Measurements from ENCODE around the gene FHIT. TPM values are rescaled to one million over a fixed set of nuclear protein-coding genes. Genes with fewer than 3 reads are reported as not detected.

Gene FHIT
- total and polyA plus RNA-seq, 4 donors = 2.6 to 21.3 (median 8.7) TPM

DNA sequence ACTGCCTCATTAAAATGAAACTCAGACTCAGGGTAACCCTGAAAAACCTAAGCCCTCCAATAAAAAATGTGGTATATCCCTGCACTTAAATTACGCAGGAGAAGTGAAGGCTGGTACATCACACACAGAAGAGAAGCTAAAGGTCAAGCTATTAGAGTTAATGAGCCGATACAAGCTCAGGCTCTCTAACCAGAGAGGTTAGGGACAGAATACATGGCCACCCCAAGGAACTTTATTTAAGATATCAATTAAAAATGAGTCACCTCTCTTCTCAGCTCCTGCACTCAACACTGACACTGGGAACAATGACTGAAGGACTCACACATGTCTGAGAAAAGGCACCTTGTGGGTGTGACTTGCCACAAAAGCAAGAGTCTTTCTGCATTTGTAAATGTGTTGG is 1400.8 kb downstream of the FHIT start:
- H3K27me3 ChIP-seq (ENCODE audit: control insufficient read depth in 3 of 3, insufficient read depth in 3 of 3, low read length in 2 of 3) = no peaks in the 10 kb centered on the region
- no peaks in the 10 kb centered on the region for H3K9me3 ChIP-seq (ENCODE audit: control insufficient read depth in 4 of 4, insufficient read depth in 3 of 4, low read length in 3 of 4)
- TF ChIP-seq CTCF (IDR thresholded peaks at IDR 0.05; ENCODE audit: control extremely low read depth, extremely low read depth) = no peak
- no peak overlapping the region for H3K9ac ChIP-seq (ENCODE audit: insufficient read depth in 1 of 2, low read length in 2 of 2)
- WGBS, 2 donors = 97 to 98% methylated on average over 2 of the region's 2 CpGs
- H3K4me1 ChIP-seq (ENCODE audit: control insufficient read depth in 5 of 5, insufficient read depth in 5 of 5, low read length in 5 of 5) = no peaks in the 10 kb centered on the region
- H3K36me3 ChIP-seq (ENCODE audit: control insufficient read depth in 4 of 4, insufficient read depth in 4 of 4, low read length in 4 of 4) = no peaks in the 10 kb centered on the region
- DNase-seq (no peak), ATAC-seq (ENCODE audit: insufficient read depth, low FRiP score) (no peak)
- no peak overlapping the region for H3K4me3 ChIP-seq
- no peak overlapping the region for H3K27ac ChIP-seq (ENCODE audit: low read depth in 1 of 2, low read length in 1 of 2)

DNA sequence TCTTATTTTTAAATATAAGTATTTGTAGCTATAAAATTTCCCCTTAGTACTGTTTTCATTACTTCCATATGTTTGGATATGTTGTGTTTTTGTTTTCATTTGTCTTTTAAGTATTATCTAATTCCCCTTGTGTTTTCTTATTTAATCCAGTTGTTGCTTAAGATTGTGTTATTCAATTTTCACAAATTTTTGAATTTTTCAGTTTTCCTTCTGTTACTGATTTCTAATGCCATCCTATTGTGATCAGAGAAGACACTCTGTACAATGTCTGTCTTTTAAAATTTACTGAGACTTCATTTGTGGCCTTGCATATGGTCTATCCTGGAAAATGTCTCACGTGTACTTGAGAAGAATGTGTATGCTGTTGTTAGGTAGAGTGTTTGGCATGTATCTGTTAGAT is 1405.9 kb downstream of the FHIT start:
- Histone ChIP-seq H3K4me1 (ENCODE audit: control insufficient read depth in 5 of 5, insufficient read depth in 5 of 5, low read length in 5 of 5) (no peaks in the 10 kb centered on the region), H3K27ac (ENCODE audit: low read depth in 1 of 2, low read length in 1 of 2) (no peak overlapping the region), H3K9ac (ENCODE audit: insufficient read depth in 1 of 2, low read length in 2 of 2) (no peak overlapping the region), H3K9me3 (ENCODE audit: control insufficient read depth in 4 of 4, insufficient read depth in 3 of 4, low read length in 3 of 4) (no peaks in the 10 kb centered on the region), H3K4me3 (no peak overlapping the region), H3K36me3 (ENCODE audit: control insufficient read depth in 4 of 4, insufficient read depth in 4 of 4, low read length in 4 of 4) (no peaks in the 10 kb centered on the region), H3K27me3 (ENCODE audit: control insufficient read depth in 3 of 3, insufficient read depth in 3 of 3, low read length in 2 of 3) (no peaks in the 10 kb centered on the region)
- no peak for TF ChIP-seq CTCF (IDR thresholded peaks at IDR 0.05; ENCODE audit: control extremely low read depth, extremely low read depth)
- ATAC-seq (ENCODE audit: insufficient read depth, low FRiP score) = no peak
- no peak for DNase-seq
- 93 to 100% methylated on average over 1 of the region's 1 CpG for WGBS, 2 donors

GRCh38 chr3:59843821-59844220 is 1407.4 kb downstream of the FHIT start:
- H3K27me3 ChIP-seq (ENCODE audit: control insufficient read depth in 3 of 3, insufficient read depth in 3 of 3, low read length in 2 of 3) = no peaks in the 10 kb centered on the region
- DNase-seq = no peak
- no peak for ATAC-seq (ENCODE audit: insufficient read depth, low FRiP score)
- no peaks in the 10 kb centered on the region for H3K4me1 ChIP-seq (ENCODE audit: control insufficient read depth in 5 of 5, insufficient read depth in 5 of 5, low read length in 5 of 5)
- H3K9ac ChIP-seq (ENCODE audit: insufficient read depth in 1 of 2, low read length in 2 of 2) = no peak overlapping the region
- H3K36me3 ChIP-seq (ENCODE audit: control insufficient read depth in 4 of 4, insufficient read depth in 4 of 4, low read length in 4 of 4) = no peaks in the 10 kb centered on the region
- WGBS, 2 donors = 86 to 88% methylated on average over 1 of the region's 1 CpG
- no peak overlapping the region for H3K4me3 ChIP-seq
- no peaks in the 10 kb centered on the region for H3K9me3 ChIP-seq (ENCODE audit: control insufficient read depth in 4 of 4, insufficient read depth in 3 of 4, low read length in 3 of 4)
- TF ChIP-seq CTCF (IDR thresholded peaks at IDR 0.05; ENCODE audit: control extremely low read depth, extremely low read depth) = no peak
- H3K27ac ChIP-seq (ENCODE audit: low read depth in 1 of 2, low read length in 1 of 2) = no peak overlapping the region

DNA sequence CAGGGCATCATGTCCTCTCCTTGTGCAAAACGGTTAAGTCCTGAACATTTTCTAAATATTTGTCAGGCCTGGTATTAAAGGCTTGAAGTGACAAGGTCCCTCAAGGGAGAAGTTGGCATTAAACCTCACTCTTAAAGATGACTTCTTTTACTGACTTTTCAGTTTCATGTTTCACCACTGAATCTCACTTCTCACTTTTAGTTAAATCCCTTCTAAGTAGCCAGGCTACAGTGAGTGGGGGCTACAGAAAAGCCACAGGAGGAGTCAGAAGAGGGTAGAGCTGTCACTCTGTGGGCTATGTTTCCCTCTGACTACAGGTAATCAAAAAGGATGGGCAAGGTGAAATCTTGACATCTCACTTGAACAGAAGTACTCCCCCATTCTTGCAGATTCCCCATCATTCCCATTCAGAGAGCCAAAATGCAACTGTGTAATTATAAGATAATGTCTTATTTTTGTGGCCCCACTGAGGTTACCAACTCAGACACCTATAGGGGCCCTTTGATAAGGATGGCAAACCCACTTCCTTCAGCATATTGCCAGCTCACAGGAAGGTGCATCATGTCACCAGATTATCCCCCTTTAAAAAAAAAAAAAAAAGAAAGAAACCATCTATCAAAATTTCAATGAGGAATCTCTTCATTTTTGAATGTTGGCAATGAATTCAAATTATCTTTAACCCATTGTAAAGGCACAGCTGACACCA is 1411.3 kb downstream of the FHIT start:
- Histone ChIP-seq H3K4me1 (ENCODE audit: control insufficient read depth in 5 of 5, insufficient read depth in 5 of 5, low read length in 5 of 5) (peaks cover 0 to 1% (median 0%) of the 10 kb centered on the region in 5 donors), H3K36me3 (ENCODE audit: control insufficient read depth in 4 of 4, insufficient read depth in 4 of 4, low read length in 4 of 4) (no peaks in the 10 kb centered on the region), H3K27ac (ENCODE audit: low read depth in 1 of 2, low read length in 1 of 2) (no peak overlapping the region), H3K27me3 (ENCODE audit: control insufficient read depth in 3 of 3, insufficient read depth in 3 of 3, low read length in 2 of 3) (no peaks in the 10 kb centered on the region), H3K4me3 (no peak overlapping the region), H3K9me3 (ENCODE audit: control insufficient read depth in 4 of 4, insufficient read depth in 3 of 4, low read length in 3 of 4) (no peaks in the 10 kb centered on the region), H3K9ac (ENCODE audit: insufficient read depth in 1 of 2, low read length in 2 of 2) (no peak overlapping the region)
- WGBS, 2 donors = 39 to 70% methylated on average over 1 of the region's 1 CpG
- ATAC-seq (ENCODE audit: insufficient read depth, low FRiP score) = no peak
- DNase-seq = no peak
- TF ChIP-seq CTCF (IDR thresholded peaks at IDR 0.05; ENCODE audit: control extremely low read depth, extremely low read depth) = no peak

All from lung (tissue), 12 donors.